A549 (cell line): ENCODE measurements around the gene RAB37. TPM values are rescaled to one million over a fixed set of nuclear protein-coding genes. Genes with fewer than 3 reads are reported as not detected.

Experiments used
- ATAC-seq, 2 experiments: fragments of 200-7000 bp in 1 of 2; fragments of >200 bp in 1 of 2; cut with Nextera tagmentation in 1 of 2; cut with Tn5 transposase in 1 of 2; 3 replicates each; pipeline versions ENCODE4 v1.8.0 to v1.9.1; 2018 to 2020; ENCODE audit warnings: mild to moderate bottlenecking in 1 of 2, moderate library complexity in 1 of 2
- CTCF ChIA-PET: fragments of 300-600 bp; sonication (Branson Sonifier 250); formaldehyde crosslinking; extraction: SDS; loops from one replicate; lab custom pipeline; 2021; ENCODE audit warnings: antibody characterized with exemption, inconsistent platforms; lab: Yijun Ruan, JAX
- POLR2A ChIA-PET: fragments of 350-600 bp; formaldehyde crosslinking; extraction: SDS; loops from one replicate; lab custom pipeline; 2021; ENCODE audit warnings: antibody characterized with exemption, inconsistent platforms; lab: Yijun Ruan, JAX
- DNase-seq, 2 experiments: peaks; one replicate each; pipeline versions ENCODE4 v3.0.0 to v3.0.0-alpha.2; 2011 to 2016; ENCODE audit warnings: low read depth in 1 of 2, low spot score in 1 of 2
- FAIRE-seq: peaks from 2 replicates; lab custom pipeline; 2011; peaks lifted over from hg19 to GRCh38; lab: Jason Lieb, UNC
- H3K27ac ChIP-seq, 2 experiments: fragments of >200 bp; sonication (Bioruptor Twin); formaldehyde crosslinking; 3 replicates each; pipeline ENCODE4 v1.5.1; 2016 to 2017
- H3K4me1 ChIP-seq: fragments of >200 bp; sonication (Bioruptor Twin); formaldehyde crosslinking; 3 replicates; pipeline ENCODE4 v1.6.1; 2016
- H3K4me2 ChIP-seq: fragments of >200 bp; sonication (Bioruptor Twin); formaldehyde crosslinking; 3 replicates; pipeline ENCODE4 v1.6.1; 2016
- H3K4me3 ChIP-seq: fragments of >200 bp; sonication (Bioruptor Twin); formaldehyde crosslinking; 3 replicates; pipeline ENCODE4 v1.5.1; 2016
- H3K9me3 ChIP-seq: fragments of >200 bp; sonication (Bioruptor Twin); formaldehyde crosslinking; 3 replicates; pipeline ENCODE4 v1.6.1; 2016
- EHMT2 ChIP-seq: fragments of 200-600 bp; sonication (generic); IDR thresholded peaks from 2 replicates; pipeline ENCODE4 v1.6.1; 2016; ENCODE audit warnings: antibody characterized with exemption, low read depth, mild to moderate bottlenecking, moderate library complexity
- EP300 ChIP-seq, 2 experiments: fragments of >200 bp; sonication (Bioruptor Twin); formaldehyde crosslinking; IDR thresholded peaks; 2 replicates in 1 of 2; 3 replicates in 1 of 2; pipeline ENCODE4 v1.6.1; 2016 to 2017
- ESRRA ChIP-seq: fragments of 150-350 bp; IDR thresholded peaks from 2 replicates; pipeline ENCODE4 v1.6.1; 2014; ENCODE audit warnings: mild to moderate bottlenecking, low read length, borderline replicate concordance
- FOSB ChIP-seq: fragments of 250-450 bp; sonication (Bioruptor Pico); IDR thresholded peaks from 2 replicates; pipeline ENCODE4 v1.5.0; 2020; ENCODE audit warnings: mild to moderate bottlenecking, moderate library complexity
- FOSL2 ChIP-seq, 2 experiments: fragments of 450-650 bp in 1 of 2; fragments of >200 bp in 1 of 2; sonication (Bioruptor Twin) in 1 of 2; formaldehyde crosslinking; IDR thresholded peaks; 2 replicates each; pipeline versions ENCODE4 v1.5.0 to v1.6.1; 2016 to 2020; ENCODE audit warnings: mild to moderate bottlenecking in 1 of 2, moderate library complexity in 1 of 2
- HDAC2 ChIP-seq: fragments of 200-600 bp; sonication (generic); IDR thresholded peaks from 2 replicates; pipeline ENCODE4 v1.6.1; 2016
- HMGXB4 ChIP-seq: fragments of 250-450 bp; sonication (Bioruptor Pico); IDR thresholded peaks from 2 replicates; pipeline ENCODE4 v1.5.0; 2021; ENCODE audit warnings: mild to moderate bottlenecking, moderate library complexity, borderline replicate concordance
- JUNB ChIP-seq: fragments of >200 bp; sonication (Bioruptor Twin); formaldehyde crosslinking; IDR thresholded peaks from 2 replicates; pipeline ENCODE4 v1.6.1; 2016
- KDM5A ChIP-seq: fragments of 200-600 bp; sonication (generic); IDR thresholded peaks from 2 replicates; pipeline ENCODE4 v1.6.1; 2016; ENCODE audit warnings: antibody characterized with exemption, mild to moderate bottlenecking
- MAFK ChIP-seq: fragments of 450-650 bp; IDR thresholded peaks from 2 replicates; pipeline ENCODE4 v1.6.1; 2014; ENCODE audit not compliant: partially characterized antibody
- MAZ ChIP-seq: fragments of 150-350 bp; IDR thresholded peaks from 2 replicates; pipeline ENCODE4 v1.6.1; 2014; ENCODE audit warnings: antibody characterized with exemption, low read depth, low read length, borderline replicate concordance
- MYC ChIP-seq: IDR thresholded peaks from 2 replicates; pipeline ENCODE4 v1.6.1; 2012; ENCODE audit warnings: mild to moderate bottlenecking, inconsistent platforms, low read length, improper control_type of control experiment, borderline replicate concordance
- NFE2L2 ChIP-seq: fragments of 150-350 bp; conservative IDR thresholded peaks from 2 replicates; pipeline ENCODE4 v1.6.1; 2014; ENCODE audit warnings: low read length
- POLR2A ChIP-seq: IDR thresholded peaks from 2 replicates; pipeline ENCODE4 v1.6.1; 2012; ENCODE audit warnings: mild to moderate bottlenecking, low read length
- POLR2AphosphoS2 ChIP-seq: conservative IDR thresholded peaks from 2 replicates; pipeline ENCODE4 v1.6.1; 2012; ENCODE audit warnings: low read length, improper control_type of control experiment, inconsistent platforms
- RAD21 ChIP-seq, 2 experiments: fragments of >200 bp in 1 of 2; sonication (Bioruptor Twin) in 1 of 2; formaldehyde crosslinking in 1 of 2; IDR thresholded peaks in 1 of 2; conservative IDR thresholded peaks in 1 of 2; 2 replicates in 1 of 2; 3 replicates in 1 of 2; pipeline ENCODE4 v1.6.1; 2012 to 2018; ENCODE audit warnings: inconsistent platforms in 1 of 2
- RCOR1 ChIP-seq: fragments of 150-350 bp; IDR thresholded peaks from 2 replicates; pipeline ENCODE4 v1.6.1; 2014; ENCODE audit warnings: antibody characterized with exemption, low read length, low read depth
- REST ChIP-seq: fragments of 200-600 bp; sonication (generic); IDR thresholded peaks from 2 replicates; pipeline ENCODE4 v1.6.1; 2016; ENCODE audit warnings: antibody characterized with exemption, mild to moderate bottlenecking, moderate library complexity
- RNF2 ChIP-seq: fragments of 200-600 bp; sonication (generic); IDR thresholded peaks from 2 replicates; pipeline ENCODE4 v1.6.1; 2016; ENCODE audit warnings: low read depth, mild to moderate bottlenecking, antibody characterized with exemption, moderate library complexity, borderline replicate concordance
- TP53 ChIP-seq: fragments of 250-450 bp; sonication (Bioruptor Pico); IDR thresholded peaks from 2 replicates; pipeline ENCODE4 v1.5.0; 2021; ENCODE audit warnings: mild to moderate bottlenecking, moderate library complexity
- ZSCAN20 ChIP-seq: fragments of 250-450 bp; sonication (Bioruptor Pico); IDR thresholded peaks from 2 replicates; pipeline ENCODE4 v1.8.0; 2022; ENCODE audit warnings: mild to moderate bottlenecking, moderate library complexity
- WGBS: methylation state at CpG from one replicate; pipeline ENCODE4 v1.1.6; 2017; ENCODE audit errors: missing lambda C conversion rate; 5-methylcytosine and 5-hydroxymethylcytosine counted together
- polyA plus RNA-seq, 4 experiments: library from polyadenylated mRNA; depleted of rRNA in 3 of 4; stranded (reverse); fragments of >200 nt; fragmentation: RNase III in 1 of 4; extraction: RNeasy Plus Mini Kit Qiagen cat#74134 plus additional on column Dnase treatment in 1 of 4; gene quantifications; 2 replicates in 3 of 4; 3 replicates in 1 of 4; pipeline ENCODE4 v1.2.3, GENCODE V29; 2011 to 2017
- TF ChIP-seq, protein P1 (sequence below): fragments of 450-650 bp; IDR thresholded peaks from 2 replicates; pipeline ENCODE4 v1.6.1; 2014; ENCODE audit warnings: antibody characterized with exemption
- TF ChIP-seq, protein P2 (sequence below): IDR thresholded peaks from 2 replicates; pipeline ENCODE4 v1.6.1; 2012
- TF ChIP-seq, protein P3 (sequence below): fragments of 250-450 bp; sonication (Bioruptor Pico); IDR thresholded peaks from 2 replicates; pipeline ENCODE4 v1.5.0; 2020; ENCODE audit warnings: low read depth, mild to moderate bottlenecking, moderate library complexity
- TF ChIP-seq, protein P4 (sequence below): fragments of >200 bp; sonication (Bioruptor Twin); formaldehyde crosslinking; IDR thresholded peaks from 3 replicates; pipeline ENCODE4 v1.6.1; 2016

RAB37 gene
- polyA plus RNA-seq, 2 of the 4 experiments (the other 2 are of a cell fraction), result 2.4 to 15.8 TPM

GRCh38 chr17:74776044-74776962 lies 39.2 kb downstream of the RAB37 start, which contains the start of gene NAT9 (continued):
- TF ChIP-seq REST (peak; percentile 43), MYC (peak; percentile 74; the same call in 1 of the 2 replicates), RAD21 (conservative IDR thresholded peaks at IDR 0.05 in 1 of 2, IDR thresholded peaks at IDR 0.05 in 1 of 2) (no peak), POLR2AphosphoS2 (no peak), FOSB (CRISPR knock-in tag) (no peak), KDM5A (no peak), ZSCAN20 (CRISPR knock-in tag) (no peak), POLR2A (peak; percentile 91), RCOR1 (no peak), HMGXB4 (CRISPR knock-in tag) (no peak), RNF2 (no peak), TP53 (no peak)

- Histone ChIP-seq H3K4me1 (peaks cover 31% of the 10 kb centered on the region), H3K27ac (peak overlapping the region; percentile 89 to 92), H3K4me3 (peak overlapping the region; percentile 69), H3K4me2 (peak overlapping the region; percentile 94), H3K9me3 (no peaks in the 10 kb centered on the region)
- no peak for FAIRE-seq
- ATAC-seq, result no peak
- POLR2A ChIA-PET, result interaction anchor here (0.7 to 1.9 kb wide), 8 partner anchors 12 to 120 kb away, joined by 3 to 15 read pairs (median 4); partner anchors contain the start of genes FDXR and NHERF1
- 51% methylated on average over 10 of the region's 10 CpGs for WGBS
- CTCF ChIA-PET, result interaction anchor here (1.2 to 53.6 kb wide), 7 partner anchors 12 to 185 kb away, joined by 3 to 1302 read pairs (median 107); partner anchors contain the start of genes FDXR, GRIN2C, NHERF1 and RAB37
- DNase-seq, result no peak
- TF ChIP-seq MAFK (no peak), JUNB (no peak), EP300 (IDR thresholded peaks at IDR 0.05) (no peak), ESRRA (no peak), MAZ (no peak), HMGXB4 (CRISPR knock-in tag) (no peak), EHMT2 (no peak), HDAC2 (no peak), FOSL2 (IDR thresholded peaks at IDR 0.05) (no peak), FOSL2 (CRISPR knock-in tag; IDR thresholded peaks at IDR 0.05) (no peak), NFE2L2 (no peak)
- TF ChIP-seq, protein P1, sequence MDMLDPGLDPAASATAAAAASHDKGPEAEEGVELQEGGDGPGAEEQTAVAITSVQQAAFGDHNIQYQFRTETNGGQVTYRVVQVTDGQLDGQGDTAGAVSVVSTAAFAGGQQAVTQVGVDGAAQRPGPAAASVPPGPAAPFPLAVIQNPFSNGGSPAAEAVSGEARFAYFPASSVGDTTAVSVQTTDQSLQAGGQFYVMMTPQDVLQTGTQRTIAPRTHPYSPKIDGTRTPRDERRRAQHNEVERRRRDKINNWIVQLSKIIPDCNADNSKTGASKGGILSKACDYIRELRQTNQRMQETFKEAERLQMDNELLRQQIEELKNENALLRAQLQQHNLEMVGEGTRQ, result no peak
- TF ChIP-seq, protein P2, sequence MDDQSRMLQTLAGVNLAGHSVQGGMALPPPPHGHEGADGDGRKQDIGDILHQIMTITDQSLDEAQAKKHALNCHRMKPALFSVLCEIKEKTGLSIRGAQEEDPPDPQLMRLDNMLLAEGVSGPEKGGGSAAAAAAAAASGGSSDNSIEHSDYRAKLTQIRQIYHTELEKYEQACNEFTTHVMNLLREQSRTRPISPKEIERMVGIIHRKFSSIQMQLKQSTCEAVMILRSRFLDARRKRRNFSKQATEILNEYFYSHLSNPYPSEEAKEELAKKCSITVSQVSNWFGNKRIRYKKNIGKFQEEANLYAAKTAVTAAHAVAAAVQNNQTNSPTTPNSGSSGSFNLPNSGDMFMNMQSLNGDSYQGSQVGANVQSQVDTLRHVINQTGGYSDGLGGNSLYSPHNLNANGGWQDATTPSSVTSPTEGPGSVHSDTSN, result no peak
- TF ChIP-seq, protein P3, sequence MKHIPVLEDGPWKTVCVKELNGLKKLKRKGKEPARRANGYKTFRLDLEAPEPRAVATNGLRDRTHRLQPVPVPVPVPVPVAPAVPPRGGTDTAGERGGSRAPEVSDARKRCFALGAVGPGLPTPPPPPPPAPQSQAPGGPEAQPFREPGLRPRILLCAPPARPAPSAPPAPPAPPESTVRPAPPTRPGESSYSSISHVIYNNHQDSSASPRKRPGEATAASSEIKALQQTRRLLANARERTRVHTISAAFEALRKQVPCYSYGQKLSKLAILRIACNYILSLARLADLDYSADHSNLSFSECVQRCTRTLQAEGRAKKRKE (CRISPR knock-in tag), result no peak
- TF ChIP-seq, protein P4, sequence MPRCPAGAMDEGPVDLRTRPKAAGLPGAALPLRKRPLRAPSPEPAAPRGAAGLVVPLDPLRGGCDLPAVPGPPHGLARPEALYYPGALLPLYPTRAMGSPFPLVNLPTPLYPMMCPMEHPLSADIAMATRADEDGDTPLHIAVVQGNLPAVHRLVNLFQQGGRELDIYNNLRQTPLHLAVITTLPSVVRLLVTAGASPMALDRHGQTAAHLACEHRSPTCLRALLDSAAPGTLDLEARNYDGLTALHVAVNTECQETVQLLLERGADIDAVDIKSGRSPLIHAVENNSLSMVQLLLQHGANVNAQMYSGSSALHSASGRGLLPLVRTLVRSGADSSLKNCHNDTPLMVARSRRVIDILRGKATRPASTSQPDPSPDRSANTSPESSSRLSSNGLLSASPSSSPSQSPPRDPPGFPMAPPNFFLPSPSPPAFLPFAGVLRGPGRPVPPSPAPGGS, result no peak
Observed at GRCh38 chr17:74776990-74777389, 39.9 kb downstream of the RAB37 start.
